Sigmoid colon (tissue), 7 donors: ENCODE data around the gene BDNF. TPM values are rescaled to one million over a fixed set of nuclear protein-coding genes. Genes with fewer than 3 reads are reported as not detected.

Experiments used
- DNase-seq: peaks from one replicate; pipeline ENCODE4 v3.0.0-alpha.2; 2019
- H3K27ac ChIP-seq, 4 donors: fragments of 200-600 bp; sonication (generic); one replicate each; pipeline ENCODE4 v1.5.1; 2016 to 2019; ENCODE audit warnings: mild to moderate bottlenecking in 1 of 4
- H3K27me3 ChIP-seq, 3 donors: fragments of 200-600 bp; sonication (generic); one replicate each; pipeline ENCODE4 v1.5.1; 2019; ENCODE audit warnings: mild to moderate bottlenecking in 1 of 3
- H3K36me3 ChIP-seq, 4 donors: fragments of 200-600 bp; sonication (generic); one replicate each; pipeline ENCODE4 v1.5.1; 2016 to 2019
- H3K4me1 ChIP-seq, 4 donors: fragments of 200-600 bp; sonication (generic); one replicate each; pipeline ENCODE4 v1.5.1; 2017 to 2019
- H3K4me3 ChIP-seq, 4 donors: fragments of 200-600 bp; sonication (generic); one replicate each; pipeline ENCODE4 v1.5.1; 2017 to 2019; ENCODE audit warnings: mild to moderate bottlenecking in 2 of 4, moderate library complexity in 1 of 4
- H3K9me3 ChIP-seq, 4 donors: fragments of 200-600 bp in 3 of 4; sonication (generic) in 3 of 4; one replicate each; pipeline versions ENCODE4 v1.5.1 to v1.6.1; 2013 to 2019
- CTCF ChIP-seq, 4 experiments: fragments of 450-650 bp in 3 of 4; fragments of 200-600 bp in 1 of 4; IDR thresholded peaks; one replicate each; pipeline ENCODE4 v1.5.1; 2016 to 2019; ENCODE audit warnings: antibody characterized with exemption in 4 of 4, mild to moderate bottlenecking in 3 of 4, moderate library complexity in 2 of 4
- EP300 ChIP-seq, 4 donors: sonication (generic); formaldehyde crosslinking; IDR thresholded peaks; one replicate each; pipeline ENCODE4 v1.6.1; 2017; ENCODE audit warnings: antibody characterized with exemption in 4 of 4
- POLR2A ChIP-seq, 2 donors: fragments of 450-650 bp; IDR thresholded peaks; one replicate each; pipeline ENCODE4 v1.6.1; 2016; ENCODE audit warnings: antibody characterized with exemption in 2 of 2, mild to moderate bottlenecking in 2 of 2, moderate library complexity in 2 of 2
- POLR2AphosphoS5 ChIP-seq, 4 donors: sonication (generic); formaldehyde crosslinking; IDR thresholded peaks; one replicate each; pipeline ENCODE4 v1.6.1; 2017; ENCODE audit warnings: antibody characterized with exemption in 4 of 4
- WGBS, 2 donors: extraction: QIAGEN DNeasy Blood & Tissue Kit; methylation state at CpG; one replicate each; pipeline ENCODE4 v1.1.7; 2013; 5-methylcytosine and 5-hydroxymethylcytosine counted together
- intact Hi-C: fragments of 100-400 bp; cut with DNase I; formaldehyde crosslinking; loops from one replicate; pipeline ENCODE4 v1.15.1; 2023
- polyA plus RNA-seq, 3 donors: library from polyadenylated mRNA; stranded (reverse); fragments of 200-250 nt; gene quantifications; one replicate each; pipeline ENCODE4 v1.2.3, GENCODE V29; 2013
- total RNA-seq, 4 donors: library from RNA; depleted of rRNA; stranded (reverse); fragments of >200 nt; gene quantifications; one replicate each; pipeline ENCODE4 v1.1.0, GENCODE V29; 2016
- donor health status: healthy with polysubstance abuse.
- donor health status: Bipolar disorder and iron deficiency.
- donor health status: healthy.

The BDNF gene
- total and polyA plus RNA-seq, 7 donors = 0.10 to 1.1 (median 0.49) TPM; not detected in 2

- WGBS, 2 donors = 49 to 77% methylated on average over 2 of the region's 2 CpGs
- intact Hi-C loops = no loop called here
- no peak for DNase-seq
- TF ChIP-seq CTCF (IDR thresholded peaks at IDR 0.05) (no peak), EP300 (IDR thresholded peaks at IDR 0.05) (no peak), POLR2A (IDR thresholded peaks at IDR 0.05) (no peak), POLR2AphosphoS5 (IDR thresholded peaks at IDR 0.05) (no peak)
- H3K27me3 ChIP-seq = no peaks in the 10 kb centered on the region
- no peaks in the 10 kb centered on the region for H3K9me3 ChIP-seq
- no peak overlapping the region for H3K27ac ChIP-seq
- no peaks in the 10 kb centered on the region for H3K36me3 ChIP-seq
- H3K4me1 ChIP-seq = no peaks in the 10 kb centered on the region
- no peak overlapping the region for H3K4me3 ChIP-seq
Measured at GRCh38 chr11:27618281-27618915, 81.9 kb downstream of the BDNF start.

GRCh38 chr11:27616711-27617110, 83.5 kb downstream of the BDNF start:
- H3K9me3 ChIP-seq = no peaks in the 10 kb centered on the region
- intact Hi-C loops = no loop called here

GRCh38 chr11:27615833-27616232, 84.4 kb downstream of the BDNF start:
- 90 to 91% methylated on average over 5 of the region's 5 CpGs for WGBS, 2 donors
- DNase-seq = no peak
- H3K36me3 ChIP-seq = no peaks in the 10 kb centered on the region
- H3K27ac ChIP-seq = no peak overlapping the region
- no peak for TF ChIP-seq POLR2AphosphoS5 (IDR thresholded peaks at IDR 0.05)
- TF ChIP-seq POLR2A (IDR thresholded peaks at IDR 0.05) = no peak
- TF ChIP-seq CTCF (IDR thresholded peaks at IDR 0.05) = no peak
- no peak for TF ChIP-seq EP300 (IDR thresholded peaks at IDR 0.05)
- intact Hi-C loops = no loop called here
- no peaks in the 10 kb centered on the region for H3K4me1 ChIP-seq
- no peaks in the 10 kb centered on the region for H3K9me3 ChIP-seq
- H3K27me3 ChIP-seq = no peaks in the 10 kb centered on the region
- no peak overlapping the region for H3K4me3 ChIP-seq

More at GRCh38 chr11:27616711-27617110, 83.5 kb downstream of the BDNF start:
- WGBS, 2 donors = 65 to 71% methylated on average over 2 of the region's 2 CpGs
- H3K4me3 ChIP-seq = no peak overlapping the region
- no peaks in the 10 kb centered on the region for H3K4me1 ChIP-seq
- no peaks in the 10 kb centered on the region for H3K36me3 ChIP-seq
- H3K27me3 ChIP-seq = no peaks in the 10 kb centered on the region
- no peak overlapping the region for H3K27ac ChIP-seq
- no peak for TF ChIP-seq POLR2AphosphoS5 (IDR thresholded peaks at IDR 0.05)
- no peak for TF ChIP-seq CTCF (IDR thresholded peaks at IDR 0.05)
- no peak for TF ChIP-seq POLR2A (IDR thresholded peaks at IDR 0.05)
- TF ChIP-seq EP300 (IDR thresholded peaks at IDR 0.05) = no peak
- no peak for DNase-seq

GRCh38 chr11:27614092-27614491, 86.2 kb downstream of the BDNF start:
- Histone ChIP-seq H3K4me1 (no peaks in the 10 kb centered on the region), H3K27me3 (no peaks in the 10 kb centered on the region), H3K27ac (no peak overlapping the region), H3K36me3 (no peaks in the 10 kb centered on the region), H3K9me3 (no peaks in the 10 kb centered on the region), H3K4me3 (no peak overlapping the region)
- TF ChIP-seq POLR2AphosphoS5 (IDR thresholded peaks at IDR 0.05) (no peak), EP300 (IDR thresholded peaks at IDR 0.05) (no peak), CTCF (IDR thresholded peaks at IDR 0.05) (no peak), POLR2A (IDR thresholded peaks at IDR 0.05) (no peak)
- DNase-seq = no peak
- intact Hi-C loops = no loop called here
